ENCODE data around the gene FER1L5.

FER1L5 gene

DNA sequence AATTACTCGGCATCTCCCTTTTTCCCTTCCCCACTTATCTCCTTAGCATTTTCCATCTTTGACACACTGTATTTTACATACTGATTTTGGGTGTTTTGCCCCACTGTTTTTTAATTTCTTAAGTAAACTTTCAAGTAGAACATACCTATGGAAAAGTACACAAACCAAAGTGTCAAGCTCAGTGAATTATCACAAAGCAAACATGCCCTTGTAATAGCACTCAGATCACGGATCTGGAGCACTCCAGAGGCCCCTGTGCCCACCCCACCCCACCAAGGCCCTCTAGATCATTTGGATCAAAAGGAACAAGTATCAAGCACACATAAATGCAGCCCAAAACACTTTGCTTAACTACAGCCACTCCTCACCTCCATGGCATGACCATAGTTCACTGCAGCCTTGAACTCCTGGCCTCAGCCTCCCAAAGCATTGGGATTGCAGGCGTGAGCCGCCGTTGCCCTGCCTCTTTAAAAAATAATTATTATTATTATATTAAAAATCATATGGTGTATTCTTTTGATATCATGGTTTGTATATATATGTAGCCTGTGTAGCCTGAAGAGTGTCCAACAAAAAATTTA is 38.1 kb downstream of the FER1L5 start:
- DNase-seq (ENCODE audit: low read depth, low spot score), result no peak

DNA sequence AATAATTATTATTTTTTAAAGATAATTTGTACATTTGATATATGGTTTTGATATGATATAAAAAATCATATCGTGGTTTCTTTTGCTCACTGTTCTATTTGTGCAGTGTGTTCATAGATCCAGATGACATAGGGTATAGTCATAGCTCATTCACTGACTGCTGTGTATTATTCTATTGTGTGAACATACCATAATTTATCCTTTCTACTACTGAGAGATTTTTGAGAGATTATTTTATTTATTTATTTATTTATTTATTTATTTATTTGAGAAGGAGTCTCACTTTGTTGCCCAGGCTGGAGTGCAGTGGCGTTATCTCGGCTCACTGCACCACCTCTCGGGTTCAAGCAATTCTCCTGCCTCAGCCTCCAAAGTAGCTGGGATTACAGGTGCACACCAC is 39.0 kb downstream of the FER1L5 start:
- DNase-seq (ENCODE audit: low read depth, low spot score), result no peak

DNA sequence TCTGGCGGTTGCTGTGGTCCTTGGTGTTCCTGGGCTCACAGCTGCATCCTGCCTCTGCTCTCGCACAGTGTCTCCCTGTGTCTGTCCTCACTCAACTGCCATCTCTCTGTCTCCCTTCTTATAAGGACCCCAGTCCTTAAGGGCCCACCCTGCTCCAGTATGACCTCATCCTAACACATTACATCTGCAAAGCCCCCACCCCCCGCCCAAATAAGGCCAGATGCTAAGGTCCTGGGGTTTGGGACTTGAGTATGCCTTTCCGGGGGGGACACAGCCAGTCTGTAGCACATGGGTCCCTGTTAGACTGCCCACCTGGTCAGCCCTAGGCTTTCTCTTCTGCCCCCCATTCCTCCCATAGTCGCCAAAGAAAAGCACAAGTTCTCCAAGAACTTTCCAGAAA is 40.7 kb downstream of the FER1L5 start:
- no peak for DNase-seq (ENCODE audit: low read depth, low spot score)

DNA sequence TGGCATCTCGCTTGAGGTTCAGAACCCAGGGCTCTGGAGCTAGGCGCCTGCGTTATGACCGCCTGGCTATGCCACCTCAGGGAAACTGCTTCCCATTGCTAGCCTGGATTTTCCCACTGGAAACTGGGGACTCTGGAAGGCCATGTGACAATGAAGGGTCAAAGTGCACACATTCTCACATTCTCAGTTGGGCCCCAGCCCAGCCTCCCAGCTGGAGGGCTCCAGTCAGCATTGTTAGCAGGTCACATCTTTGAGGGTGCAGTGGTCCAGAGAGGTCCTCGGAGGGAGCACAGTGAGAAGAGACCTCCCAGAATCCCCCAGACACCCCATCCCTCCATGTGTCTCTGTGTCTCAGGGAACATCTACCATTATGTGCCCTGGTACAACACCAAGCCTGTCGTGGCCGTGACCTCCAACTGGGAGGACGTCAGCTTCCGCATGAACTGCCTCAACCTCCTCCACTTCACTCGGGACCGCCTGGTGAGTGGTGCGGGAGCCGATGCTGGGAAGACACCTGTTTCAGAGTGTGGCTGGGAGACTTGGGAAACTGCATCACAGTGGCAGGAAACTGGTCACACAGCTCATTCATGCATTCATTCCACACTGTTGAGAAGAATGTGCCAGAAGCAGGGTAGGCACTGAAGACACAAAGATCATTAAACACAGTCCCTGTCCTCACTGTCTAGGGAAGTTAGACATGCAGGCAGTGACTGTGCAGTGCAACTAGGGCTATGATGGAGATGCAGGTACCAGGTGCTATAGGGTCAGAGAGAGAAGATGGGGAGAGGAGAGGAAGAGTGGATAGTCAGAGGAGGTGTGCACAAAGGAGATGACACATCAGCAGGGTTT is 41.6 kb downstream of the FER1L5 start:
- no peak for DNase-seq (ENCODE audit: low read depth, low spot score)

DNA sequence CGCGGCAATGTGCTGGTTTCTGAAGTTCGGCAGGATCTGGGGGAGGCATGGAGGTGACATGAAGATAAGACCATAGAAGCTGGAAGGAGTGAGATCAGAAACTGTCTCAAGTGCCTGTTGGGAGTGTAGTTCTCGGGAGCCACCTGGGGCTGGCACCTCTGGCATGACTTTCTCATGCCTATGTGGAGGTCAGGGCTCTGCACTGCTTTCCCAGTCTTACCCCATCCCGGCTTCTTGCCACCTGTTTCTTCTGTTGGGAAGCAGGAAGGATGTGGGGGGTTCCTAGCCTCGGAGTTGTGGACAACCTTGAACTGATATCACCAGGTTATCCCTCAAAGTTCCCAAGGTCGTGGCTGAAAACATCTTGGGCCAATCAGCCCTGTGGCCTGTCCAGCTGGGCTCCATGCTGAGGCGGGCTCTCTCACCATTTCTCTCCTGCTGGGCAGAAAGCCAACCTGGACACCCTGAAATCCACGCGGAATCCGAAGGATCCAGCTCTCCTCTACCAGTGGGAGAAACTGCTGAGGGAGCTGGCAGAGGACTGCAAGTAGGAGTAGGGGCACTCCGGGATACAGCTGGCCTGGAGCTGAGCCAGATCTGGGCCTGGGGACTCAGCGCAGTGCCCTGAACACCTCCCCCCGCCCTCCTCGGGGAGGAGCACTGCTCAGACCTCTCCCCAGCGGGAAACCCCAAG is 42.5 kb downstream of the FER1L5 start:
- DNase-seq (ENCODE audit: low read depth, low spot score), result no peak

DNA sequence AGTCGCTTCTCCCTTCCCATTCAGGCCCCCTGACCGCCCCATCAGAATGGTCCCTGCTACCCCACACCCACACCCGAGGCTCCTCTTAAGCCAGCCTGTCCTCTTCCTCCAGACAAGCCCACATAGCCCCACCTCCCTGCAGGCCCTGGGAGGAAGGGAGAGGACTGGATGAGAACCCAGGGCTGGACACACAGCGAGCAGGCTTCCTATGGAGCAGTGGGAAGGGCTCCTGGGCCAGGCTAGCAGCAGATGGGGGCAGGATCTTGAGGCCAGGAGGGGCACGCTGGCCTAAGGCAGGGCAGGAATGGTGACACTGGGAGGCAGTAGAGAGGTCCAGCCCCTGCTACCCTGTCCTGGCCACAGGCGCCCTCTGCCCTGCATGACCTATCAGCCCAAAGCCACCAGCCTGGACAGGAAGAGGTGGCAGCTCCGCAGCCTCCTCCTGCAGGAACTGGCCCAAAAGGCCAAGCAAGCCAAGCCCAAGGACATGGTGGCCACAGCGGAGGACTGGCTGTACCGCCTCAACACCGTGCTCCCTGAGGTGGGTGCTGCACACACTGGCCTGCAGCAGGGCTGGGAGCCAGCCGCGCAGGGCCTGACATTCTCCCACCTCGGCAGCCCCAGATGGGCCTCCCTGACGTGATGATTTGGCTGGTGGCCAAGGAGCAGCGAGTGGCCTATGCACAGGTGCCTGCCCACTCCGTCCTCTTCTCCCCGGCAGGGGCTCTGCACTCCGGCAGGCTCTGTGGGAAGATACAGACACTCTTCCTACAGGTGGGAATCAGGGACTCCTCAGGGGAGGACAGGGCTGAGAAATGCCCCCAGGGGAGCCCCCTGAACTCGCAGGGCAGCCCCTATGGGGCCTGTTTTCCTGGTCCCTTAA is 43.3 kb downstream of the FER1L5 start:
- DNase-seq (ENCODE audit: low read depth, low spot score), result no peak

DNA sequence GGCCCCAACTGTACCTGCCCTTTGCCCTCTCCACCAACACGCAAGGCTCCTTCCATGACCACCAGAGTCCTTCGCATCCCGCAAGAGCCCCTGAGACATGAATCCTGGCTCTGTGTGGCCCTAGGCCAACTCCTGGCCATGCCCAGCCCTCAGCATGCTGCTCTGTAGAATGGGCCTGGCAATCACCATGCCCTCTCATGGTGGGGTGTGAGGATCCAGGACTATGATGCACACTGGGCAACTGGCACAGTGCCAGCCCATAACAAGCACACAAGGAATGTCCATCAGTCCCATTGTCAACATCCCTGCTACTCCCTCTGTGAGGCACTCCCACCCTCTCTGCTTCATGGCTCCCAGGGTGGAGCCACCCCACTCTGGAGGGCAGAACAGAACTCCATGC is 44.7 kb downstream of the FER1L5 start:
- no peak for DNase-seq (ENCODE audit: low read depth, low spot score)

DNA sequence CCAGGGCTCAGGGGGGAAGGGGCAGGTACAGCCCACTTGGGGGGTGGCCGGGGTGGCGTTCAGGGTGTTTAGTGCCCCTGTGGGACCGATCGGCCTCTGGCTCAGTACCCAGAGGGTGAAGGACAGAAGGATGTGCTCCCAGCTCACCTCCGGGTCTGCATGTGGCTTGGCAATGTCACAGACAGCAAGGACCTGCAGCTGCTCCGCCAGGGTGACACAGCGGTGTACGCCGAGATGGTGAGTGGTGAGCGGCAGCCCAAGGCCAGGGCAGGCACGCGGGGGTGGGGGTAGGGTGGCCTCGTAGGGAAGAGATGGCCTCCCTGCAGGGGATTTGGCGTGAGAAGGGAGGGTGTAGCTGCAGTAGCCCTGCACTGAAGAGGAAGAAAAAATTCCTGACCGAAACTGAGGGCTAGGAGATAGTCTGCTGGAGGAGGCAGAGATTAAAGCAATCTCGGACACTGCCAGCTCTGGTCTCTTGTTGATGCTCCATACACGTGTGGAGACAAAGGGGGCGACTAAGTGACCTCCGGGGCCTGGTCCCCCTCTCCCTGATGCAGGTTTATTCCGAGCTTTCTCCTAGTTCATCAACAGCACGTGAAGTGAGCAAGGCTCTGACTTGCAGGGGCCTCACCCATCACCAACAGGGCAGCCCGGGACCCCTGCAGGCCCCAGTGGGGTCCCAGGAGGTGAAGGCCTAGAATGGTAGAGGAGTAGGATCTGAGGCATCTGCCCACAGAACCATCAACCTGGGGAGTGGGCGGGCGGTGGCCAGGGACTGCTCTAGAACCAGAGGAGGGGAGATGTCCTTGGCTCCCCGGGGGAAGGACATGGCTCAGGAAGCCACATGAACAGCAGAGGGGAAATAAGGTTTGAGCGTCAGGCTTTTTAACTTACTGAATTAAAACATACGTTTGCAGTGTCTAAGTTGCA is 45.4 kb downstream of the FER1L5 start:
- no peak for DNase-seq (ENCODE audit: low read depth, low spot score)

DNA sequence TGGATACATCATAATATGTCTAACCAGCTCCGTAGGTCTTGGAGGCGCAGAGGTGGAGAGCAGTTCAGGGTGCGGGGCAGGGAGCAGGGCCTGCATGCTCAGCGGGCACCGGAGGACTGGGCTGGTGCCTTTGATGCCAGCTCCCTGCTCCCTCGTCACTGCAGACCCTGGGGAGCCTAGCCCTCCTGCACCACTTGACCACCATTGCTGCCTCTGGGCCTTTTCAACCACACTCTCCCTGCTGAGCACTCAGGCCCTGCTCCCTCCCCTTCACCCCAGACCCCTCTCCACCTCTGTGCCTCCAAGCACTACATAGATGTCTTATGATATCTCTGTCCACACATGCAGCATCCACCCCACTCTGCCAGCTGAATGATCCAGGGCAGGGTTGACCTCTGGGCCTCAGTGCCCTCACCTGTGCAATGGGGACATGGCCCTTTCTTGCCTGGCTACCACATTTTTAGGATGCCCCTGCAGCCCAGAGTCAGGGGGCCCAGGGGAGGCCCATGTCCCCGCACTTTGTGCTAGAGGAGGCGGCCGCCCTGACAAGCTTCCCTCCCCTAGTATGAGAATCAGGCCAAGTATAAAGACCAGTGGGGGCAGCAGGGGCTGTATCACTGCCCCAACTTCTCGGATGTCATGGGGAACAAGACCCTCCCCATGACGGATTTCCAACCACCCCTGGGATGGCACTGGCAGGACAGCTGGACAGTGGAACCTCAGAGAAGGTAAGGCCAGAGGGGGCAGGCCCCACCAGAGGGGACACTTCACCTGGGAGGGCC is 46.3 kb downstream of the FER1L5 start:
- no peak for DNase-seq (ENCODE audit: low read depth, low spot score)

DNA sequence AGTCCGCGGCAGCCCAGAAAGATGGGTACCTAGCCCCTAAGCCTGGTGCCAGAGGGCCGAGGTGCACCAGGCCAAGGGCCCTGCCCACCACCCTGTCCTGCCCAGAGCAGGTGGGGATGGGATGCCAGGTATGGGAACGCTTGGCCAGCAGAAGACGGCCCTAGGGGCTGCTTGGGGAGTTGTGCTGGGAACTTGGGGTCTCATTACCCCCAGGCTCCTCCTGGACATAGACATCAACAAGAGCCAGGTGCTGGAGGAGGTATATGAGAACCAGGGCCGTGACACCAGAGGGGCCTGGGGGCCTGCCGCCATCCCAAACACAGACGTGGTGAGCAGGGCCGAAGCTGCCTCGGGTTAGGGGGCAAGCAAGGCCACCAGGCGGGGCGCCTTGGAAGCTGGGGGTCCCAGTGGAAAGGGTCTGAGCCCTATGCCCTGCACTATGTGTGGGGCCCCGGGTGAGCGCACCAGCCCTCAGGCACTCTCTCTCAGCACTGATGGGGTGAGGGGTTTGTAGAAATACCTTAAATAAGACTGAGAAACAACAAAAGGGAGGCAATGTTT is 46.9 kb downstream of the FER1L5 start:
- DNase-seq (ENCODE audit: low read depth, low spot score), result no peak

DNA sequence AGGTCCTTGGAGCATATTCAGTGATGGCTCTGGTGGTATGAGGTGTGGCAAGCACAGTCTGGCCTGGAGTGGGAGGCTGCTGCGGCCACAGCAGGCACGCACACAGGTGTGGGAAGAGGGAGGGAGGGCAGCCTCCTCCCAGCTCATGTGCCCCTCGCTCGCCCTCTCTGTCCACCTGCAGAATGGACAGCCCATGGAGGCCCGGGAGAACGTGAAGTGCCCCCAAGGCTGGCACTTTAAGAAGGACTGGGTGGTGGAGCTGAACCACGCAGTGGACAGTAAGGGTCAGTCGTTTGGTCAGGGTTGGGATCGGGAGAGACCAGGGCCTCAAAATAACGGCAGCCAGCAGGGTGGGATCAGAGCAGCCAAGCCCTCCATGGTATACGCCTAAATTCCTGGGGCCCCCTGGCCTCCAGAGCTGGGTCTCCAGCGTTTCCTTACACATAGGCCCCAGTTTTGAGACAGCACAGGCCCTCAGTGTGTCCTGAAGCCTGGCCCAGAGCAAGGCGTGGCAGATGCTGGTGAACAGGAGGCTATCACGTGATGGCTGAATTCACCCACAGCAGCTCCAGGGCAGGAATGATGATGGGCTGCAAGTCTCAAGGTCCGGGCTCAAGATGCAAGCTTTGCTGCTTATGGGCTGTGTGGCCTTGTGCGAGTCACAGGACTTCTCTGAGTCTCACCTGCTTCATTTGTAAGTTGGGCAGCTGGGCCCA is 47.9 kb downstream of the FER1L5 start:
- no peak for DNase-seq (ENCODE audit: low read depth, low spot score)

DNA sequence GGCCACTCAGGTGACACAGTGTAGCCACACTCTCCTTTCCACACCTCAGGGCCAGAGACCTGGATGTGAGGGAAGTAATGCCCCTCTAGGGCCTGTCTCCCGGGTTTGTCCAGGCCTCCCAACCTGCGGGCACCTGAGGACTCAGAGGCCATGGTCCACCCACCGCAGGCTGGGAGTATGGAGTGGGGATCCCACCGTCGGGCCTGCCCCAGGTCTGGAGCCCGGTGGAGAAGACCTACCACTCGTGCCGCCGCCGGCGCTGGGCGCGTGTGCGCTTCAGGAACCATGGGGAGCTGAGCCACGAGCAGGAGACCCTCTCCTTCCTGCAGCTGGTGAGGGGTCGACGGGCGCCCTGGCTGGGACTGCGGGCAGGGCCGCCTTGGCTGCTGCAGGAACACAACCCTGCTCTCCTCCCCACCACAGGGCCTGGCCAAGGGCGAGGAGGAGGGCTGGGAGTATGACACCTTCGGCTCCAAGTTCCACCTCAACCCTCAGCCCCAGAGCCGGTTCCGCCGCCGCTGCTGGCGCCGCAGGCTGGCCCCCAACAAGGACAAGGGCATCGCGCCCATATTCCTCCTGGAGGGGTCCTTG is 48.6 kb downstream of the FER1L5 start:
- DNase-seq (ENCODE audit: low read depth, low spot score), result no peak

DNA sequence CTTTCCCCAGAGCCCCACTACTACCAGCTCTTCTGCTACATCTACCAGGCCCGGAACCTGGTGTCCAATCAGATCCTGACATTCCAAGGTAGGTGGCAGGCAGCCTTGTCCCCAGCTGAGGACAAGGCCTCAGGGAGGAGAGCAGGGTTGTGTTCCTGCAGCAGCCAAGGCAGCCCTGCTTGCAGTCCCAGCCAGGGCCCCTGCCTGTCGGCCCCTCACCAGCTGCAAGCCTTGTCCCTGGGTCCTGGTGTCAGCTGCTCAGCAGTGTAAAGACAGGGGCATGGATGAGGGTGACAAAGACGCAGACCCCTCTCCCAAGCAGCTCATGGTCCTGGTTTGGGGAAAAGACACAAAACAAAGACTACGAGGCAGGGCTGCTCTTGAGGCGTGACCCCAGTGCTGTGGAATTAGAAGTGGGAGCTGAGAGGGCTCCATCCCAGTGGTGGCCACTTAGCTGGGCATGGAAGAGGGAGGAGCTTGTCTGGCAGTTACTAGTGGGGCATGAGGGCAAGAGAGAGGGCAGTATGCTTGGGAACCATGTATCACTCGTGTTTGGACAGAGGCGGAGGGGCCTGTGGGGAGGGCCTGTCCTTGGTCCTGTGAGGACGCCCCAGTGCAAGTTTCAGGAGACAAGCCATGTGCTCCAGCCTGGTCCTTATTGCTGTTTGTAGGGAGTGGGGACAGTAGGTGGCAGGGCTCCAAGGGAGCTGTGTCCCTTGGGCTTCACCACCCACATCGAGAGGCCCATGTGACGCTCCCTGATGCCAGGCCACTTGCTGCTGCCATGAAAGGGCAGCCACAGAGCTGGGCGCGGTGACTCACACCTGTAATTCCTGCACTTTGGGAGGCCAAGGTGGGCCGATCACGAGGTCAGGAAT is 49.8 kb downstream of the FER1L5 start:
- no peak for DNase-seq (ENCODE audit: low read depth, low spot score)

DNA sequence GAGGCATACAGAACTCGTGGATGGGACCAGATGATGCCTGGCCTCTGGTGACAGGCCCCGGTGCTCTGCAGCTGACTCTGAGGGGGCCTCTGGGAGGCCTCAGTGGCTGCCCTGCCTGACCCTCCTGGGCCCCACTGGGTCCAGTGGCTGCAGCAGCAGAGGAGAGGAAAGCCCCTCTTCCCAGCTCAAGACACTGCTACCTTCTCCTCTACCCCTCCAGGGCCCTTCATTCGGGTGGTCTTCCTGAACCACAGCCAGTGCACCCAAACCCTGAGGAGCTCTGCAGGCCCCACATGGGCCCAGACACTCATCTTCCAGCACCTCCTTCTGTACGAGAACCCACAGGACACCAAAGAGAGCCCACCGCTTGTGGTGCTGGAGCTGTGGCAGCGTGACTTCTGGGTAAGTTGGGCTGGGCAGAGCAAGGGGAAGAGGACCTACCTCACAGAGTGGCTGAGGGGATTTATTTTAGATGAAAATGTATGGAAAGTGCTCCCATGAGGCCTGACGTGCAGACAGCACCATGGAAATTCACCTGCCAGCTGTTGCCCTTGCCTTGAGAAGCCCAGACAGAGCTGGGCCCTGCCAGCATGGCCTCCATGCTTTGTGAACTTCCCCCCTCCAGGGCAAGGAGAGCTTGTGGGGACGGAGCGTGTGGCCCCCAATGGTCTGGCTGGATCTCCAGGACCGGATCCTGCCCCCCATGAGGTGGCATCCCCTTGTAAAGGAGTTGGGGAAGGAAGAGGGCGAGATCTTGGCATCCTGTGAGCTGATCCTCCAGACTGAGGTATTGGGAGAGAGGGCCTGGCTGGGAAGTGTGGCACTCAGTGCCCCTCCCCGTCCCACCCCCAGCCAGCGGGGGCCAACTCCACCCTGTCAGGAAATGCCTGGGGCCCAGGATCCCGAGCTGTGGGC is 51.0 kb downstream of the FER1L5 start:
- DNase-seq (ENCODE audit: low read depth, low spot score), result no peak

DNA sequence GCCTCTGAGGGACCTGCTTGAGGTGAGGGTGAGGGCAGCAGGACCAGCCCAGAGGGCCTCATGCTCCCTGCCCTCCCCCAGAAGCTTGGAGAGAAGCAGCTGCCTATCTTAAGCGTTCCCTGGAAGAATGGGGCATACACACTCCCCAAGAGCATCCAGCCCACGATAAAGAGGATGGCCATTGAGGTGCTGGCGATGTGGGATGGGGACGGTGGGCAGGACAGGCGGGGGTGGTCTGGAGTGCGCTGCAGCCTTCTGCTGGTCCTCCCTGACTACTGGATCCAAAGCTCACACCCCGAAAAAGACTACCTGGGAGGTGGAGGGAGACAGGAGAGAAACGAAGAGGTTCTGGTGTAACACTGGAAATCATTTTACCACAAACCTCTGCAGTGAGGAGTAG is 51.7 kb downstream of the FER1L5 start:
- no peak for DNase-seq (ENCODE audit: low read depth, low spot score)

DNA sequence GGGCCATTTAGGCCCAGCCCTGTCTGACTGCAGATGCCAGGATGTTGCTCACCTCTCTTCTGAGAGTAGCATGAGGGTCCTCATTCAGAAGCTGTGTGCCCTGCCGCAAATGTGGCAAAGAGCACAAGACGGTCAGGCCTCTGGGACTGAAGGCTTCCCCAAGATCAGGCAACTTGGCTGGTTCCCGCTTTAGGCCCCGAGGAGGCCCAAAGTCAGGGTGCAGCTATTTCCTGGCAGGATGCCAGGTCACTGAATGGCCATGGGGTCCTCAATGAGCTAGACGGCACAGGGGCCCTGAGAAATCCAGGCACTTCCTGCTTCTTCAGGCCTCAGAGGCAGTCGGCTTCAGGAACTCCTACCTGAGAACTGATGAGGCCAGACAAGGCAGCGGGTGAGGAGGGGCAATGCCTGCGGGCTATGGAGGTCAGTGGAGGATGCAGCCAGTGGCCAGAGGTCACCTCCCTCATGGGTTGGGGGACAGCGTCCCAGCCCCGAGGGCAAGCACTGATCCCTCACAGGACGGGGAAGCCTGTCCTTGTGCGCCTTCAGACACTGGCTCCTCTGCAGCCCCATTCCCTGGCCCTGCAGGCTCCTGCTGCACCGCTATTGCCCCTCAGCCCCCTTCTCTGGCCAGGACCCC is 52.4 kb downstream of the FER1L5 start:
- no peak for DNase-seq (ENCODE audit: low read depth, low spot score)

All from activated naive CD8-positive, alpha-beta T cell treated with anti-CD3 and anti-CD28 coated beads, Interleukin-2, amount 50 U/mL, for 16 hours (primary cell).